ENCODE results near the gene COPB2.

COPB2 gene

GRCh38 chr3:139307601-139308555, 81.6 kb downstream of the COPB2 start:
- no peak for DNase-seq

All from inflammatory macrophage treated with lipopolysaccharide for 1 hour (primary cell).